Measurements from ENCODE around the gene FBXO3.

- no peak for TF ChIP-seq CTCF (conservative IDR thresholded peaks at IDR 0.05; ENCODE audit: low read depth, low read length)
- TF ChIP-seq EZH2 (IDR thresholded peaks at IDR 0.05; ENCODE audit: low read length, unreplicated experiment) = no peak
Measured at GRCh38 chr11:33797879-33798278, 23.6 kb upstream of the FBXO3 start.
